CD4-positive, alpha-beta T cell treated with Interleukin-2 at 100 ng/mL for 4 hours (primary cell): ENCODE results near the gene MYLK2.
"Not testable (repeated sequence)": the region's sequence is repeated elsewhere in the genome, so short reads cannot be mapped to it uniquely, and the experiment has no call there.

ENCODE experiments used
- DNase-seq: peaks from one replicate; pipeline ENCODE4 v3.0.0-alpha.2; 2020; ENCODE audit warnings: low spot score

MYLK2 gene

DNA sequence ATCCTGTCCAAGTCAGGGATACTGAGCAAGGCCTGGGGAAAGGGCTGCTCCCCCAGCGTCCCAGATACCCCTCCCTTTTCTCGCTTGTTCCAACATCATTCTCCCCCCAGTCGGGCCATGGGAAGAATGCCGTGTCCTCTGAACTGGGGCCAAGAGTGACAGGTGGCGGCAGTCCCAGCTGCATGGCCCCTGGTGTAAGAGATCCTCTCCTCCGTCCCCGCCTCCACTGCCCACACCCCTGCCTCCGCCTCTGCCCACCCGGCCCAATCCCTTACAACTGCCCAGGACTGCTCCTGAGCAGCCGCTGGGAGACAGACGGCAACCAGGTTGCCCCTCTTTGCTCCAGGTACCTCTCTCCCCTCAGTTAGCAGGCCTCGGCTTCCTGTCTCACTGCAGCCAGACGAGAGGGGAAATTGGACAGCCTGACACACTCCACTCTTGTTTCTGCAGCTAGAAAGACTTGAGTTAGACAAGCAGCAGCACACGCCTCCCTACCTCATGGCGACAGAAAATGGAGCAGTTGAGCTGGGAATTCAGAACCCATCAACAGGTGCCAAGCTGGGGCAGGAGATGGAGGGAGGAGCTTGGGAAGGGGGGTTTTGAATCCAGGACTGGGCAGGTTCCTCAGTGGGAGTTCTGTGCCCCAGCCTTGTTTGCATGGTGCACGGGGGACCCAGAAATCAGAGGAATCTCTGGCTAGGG is at the start of gene MYLK2:
Gene MYLK2 (plus strand): TSS at position 274 of the 702 bp plus-strand sequence. CDS start 225 bp downstream, at position 499.
- no peak for DNase-seq

DNA sequence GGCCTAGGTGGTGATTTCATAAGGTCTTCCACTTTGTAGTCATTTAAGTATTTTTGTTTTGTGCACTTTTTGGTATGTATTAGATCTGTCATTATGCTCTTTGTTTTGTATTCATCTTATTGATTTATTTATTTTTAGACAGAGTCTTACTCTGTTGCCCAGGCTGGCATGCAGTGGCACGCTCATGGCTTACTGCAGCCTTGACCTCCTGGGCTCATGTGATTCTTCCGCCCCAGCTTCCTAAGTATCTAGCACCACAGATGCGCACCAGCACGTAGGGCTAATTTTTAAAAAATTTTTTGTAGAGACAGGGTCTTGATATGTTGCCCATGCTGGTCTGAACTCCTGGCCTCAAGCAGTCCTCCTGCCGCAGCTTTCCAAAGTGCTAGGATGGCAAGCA is 49.5 kb upstream of the MYLK2 start:
- no peak for DNase-seq

DNA sequence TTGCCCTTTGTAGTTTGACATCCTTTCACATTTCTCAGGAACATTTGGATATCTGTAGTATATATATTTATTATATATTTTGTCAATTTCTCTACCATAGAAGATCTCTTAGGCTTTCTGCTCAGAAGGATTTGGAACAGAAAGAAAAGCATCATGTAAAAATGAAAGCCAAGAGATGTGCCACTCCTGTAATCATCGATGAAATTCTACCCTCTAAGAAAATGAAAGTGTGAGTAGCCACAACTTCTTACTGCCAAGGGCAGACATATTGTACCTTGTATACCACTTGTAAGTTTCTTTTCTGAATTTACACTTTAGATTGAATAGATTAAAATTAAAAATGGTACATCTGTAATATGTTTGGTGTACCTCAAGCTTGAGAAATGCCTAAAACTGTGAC is 48.9 kb upstream of the MYLK2 start:
- DNase-seq = peak; percentile 11

GRCh38 chr20:31774408-31774807 is 44.7 kb upstream of the MYLK2 start:
- no peak for DNase-seq

DNA sequence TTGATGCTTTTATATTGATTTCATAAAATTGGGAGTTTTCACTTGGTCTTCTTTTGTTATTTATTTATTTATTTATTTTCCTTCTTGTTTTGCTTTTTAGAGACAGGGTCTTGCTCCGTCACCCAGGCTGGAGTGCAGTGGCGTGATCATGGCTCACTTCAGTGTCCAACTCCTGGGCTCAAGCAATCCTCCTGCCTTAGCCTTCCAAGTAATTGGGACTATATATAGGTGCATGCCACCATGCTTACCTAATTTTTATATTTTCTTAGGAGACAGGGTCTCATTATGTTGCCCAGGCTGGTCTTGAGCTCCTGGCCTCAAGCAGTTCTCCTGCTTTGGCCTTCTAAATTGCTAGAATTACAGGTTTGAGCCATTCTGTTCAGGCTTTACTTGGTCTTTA is 38.3 kb upstream of the MYLK2 start:
- no peak for DNase-seq

GRCh38 chr20:31781945-31782344 is 37.2 kb upstream of the MYLK2 start:
- DNase-seq = no peak

- DNase-seq = no peak
Measured at GRCh38 chr20:31784354-31785044, 34.7 kb upstream of the MYLK2 start.

GRCh38 chr20:31785089-31785488 is 34.1 kb upstream of the MYLK2 start:
- no peak for DNase-seq

DNA sequence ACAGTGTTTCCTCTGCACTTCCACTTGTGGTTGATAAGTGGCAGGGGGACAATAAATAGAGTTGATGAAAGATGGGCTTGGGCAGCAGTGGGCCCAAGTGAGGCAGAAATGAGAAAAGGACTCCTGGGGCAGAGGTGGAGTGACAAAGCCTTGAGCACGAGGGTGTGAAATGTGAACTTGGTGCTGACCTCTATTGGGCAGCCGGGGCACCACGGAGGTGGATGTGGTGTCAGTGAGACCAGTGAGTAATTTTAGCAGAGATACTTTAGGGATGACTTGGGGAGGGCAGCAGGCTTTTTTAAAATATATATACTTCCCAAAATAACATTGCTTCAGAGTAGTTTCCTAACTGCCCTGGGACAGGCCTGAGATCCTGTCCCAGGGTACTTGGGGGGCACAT is 30.6 kb upstream of the MYLK2 start:
- DNase-seq = no peak

GRCh38 chr20:31790401-31790800 is 28.8 kb upstream of the MYLK2 start:
- DNase-seq = no peak

GRCh38 chr20:31797364-31797763 is 21.8 kb upstream of the MYLK2 start:
- no peak for DNase-seq

DNA sequence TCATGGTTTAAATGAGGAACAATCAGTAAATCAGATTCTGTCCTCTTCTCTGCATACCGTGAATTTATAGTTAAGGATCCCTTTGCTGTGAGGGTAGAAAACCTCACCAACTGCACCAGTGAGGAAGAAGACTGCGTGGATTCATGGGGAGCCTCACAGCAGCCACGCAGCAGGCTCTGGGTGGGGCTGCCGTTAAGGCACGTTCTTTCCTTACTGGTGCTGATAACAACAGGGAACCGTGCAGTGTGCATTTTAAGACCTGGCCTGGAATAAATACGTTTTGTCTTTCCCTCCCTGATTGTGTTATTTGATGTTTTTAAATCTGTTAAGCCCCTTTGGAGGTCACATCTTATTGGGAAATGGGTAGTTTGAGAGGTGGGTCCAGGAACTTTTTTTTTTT is 17.6 kb upstream of the MYLK2 start:
- DNase-seq = no peak

DNA sequence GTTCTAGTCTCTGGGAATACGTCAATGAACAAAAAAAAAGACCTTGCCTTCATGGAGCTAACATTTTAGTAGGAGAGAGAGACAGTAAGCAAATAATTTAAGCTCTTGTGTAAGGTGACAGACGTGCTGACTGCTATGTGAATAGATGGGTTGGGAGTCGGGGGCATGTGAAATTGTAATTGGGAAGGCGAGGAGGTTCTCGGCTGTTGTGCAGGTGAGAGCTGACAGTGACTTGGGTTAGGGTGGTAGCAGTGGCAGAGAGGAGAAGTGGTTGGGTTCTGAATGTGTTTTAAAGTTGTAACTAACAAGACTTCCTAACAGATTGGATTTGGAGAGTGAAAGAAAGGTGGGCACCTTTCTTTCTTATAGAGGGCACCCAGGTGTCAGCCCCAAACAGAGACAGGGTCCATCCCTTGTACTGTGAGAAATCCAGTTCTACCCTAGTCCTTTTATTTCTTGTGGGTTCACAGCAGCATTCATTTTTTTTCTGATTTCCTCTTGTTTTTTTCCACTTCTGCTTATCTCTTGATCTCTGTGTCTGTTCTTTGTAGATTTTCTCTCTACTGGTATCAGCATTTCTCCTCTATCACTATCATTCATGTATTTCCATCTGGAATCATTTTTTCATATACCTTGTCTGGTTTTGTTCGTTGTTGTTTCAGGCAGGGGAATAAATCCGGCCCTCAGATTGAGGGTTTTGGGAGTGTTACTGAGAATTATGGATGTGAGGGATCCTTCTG is 15.4 kb upstream of the MYLK2 start:
- DNase-seq = no peak

- DNase-seq = no peak
Measured at GRCh38 chr20:31806564-31807355, 12.4 kb upstream of the MYLK2 start.

GRCh38 chr20:31808481-31808880 is 10.7 kb upstream of the MYLK2 start:
- no peak for DNase-seq

- no peak for DNase-seq
Measured at GRCh38 chr20:31809661-31810060, 9.5 kb upstream of the MYLK2 start.

DNA sequence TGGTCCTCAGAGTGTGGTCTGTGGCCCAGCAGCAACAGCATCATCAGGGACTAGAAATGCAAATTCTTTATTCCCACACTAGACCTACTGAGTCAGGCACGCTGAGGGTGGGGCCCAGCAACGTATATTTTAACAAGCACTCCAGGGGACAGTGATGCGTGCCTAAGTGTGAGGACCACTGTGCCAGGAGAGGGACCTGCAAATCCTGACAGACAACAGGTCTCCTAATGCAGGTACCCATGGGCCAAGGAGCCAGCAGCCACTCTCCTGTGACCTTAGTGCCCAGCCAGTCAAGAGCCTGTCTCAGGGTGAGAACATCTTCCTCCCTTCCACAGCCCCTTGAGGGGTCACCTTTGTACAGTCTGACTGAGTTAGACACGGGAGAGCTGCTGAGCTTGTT is 8.0 kb upstream of the MYLK2 start:
- DNase-seq = no peak

DNA sequence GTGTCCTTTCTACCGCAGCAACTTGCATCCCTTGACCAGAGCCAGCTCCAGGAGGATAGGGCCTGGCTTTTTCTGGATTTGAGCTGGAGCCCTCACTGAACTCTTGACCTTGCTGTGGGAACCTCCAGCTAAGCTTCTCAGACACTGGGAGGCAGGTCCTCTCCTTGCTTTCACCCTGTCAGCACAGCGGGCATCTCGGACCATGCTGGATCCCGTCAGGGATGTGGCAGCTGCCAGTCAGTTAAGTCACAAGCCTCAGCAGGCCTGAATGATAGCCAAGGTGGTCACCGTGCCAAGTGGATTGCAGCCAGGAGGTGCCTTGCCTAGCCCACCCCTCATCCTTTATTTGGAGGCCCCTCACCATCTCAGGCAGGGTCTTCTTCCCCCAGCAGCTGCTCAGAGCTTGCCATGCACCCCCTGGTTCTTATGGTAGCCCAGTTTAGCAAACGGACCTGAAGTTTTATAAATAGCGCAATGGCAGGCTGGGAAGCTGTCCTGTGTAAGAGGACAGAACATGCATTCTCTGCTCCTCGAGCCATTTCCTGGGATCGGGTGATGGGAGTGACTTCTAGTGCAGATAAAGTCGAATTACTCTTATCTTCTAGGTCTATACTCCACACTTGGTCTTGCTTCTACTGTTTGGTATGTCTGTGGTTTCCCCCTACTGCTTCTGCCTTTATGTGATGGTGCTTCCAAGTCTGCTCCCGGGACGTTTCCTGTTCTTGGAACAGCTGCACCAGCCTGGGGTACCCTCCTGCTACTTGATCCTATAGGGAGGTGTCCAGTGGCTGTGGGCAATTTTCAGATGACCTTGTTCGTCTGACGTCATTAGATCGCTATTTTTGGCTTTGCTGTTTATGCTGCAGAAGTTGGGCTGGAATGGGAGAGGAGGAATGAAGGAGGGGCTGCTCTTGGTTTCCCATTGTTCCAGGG is 7.1 kb upstream of the MYLK2 start:
- no peak for DNase-seq

- DNase-seq = no peak
Measured at GRCh38 chr20:31813611-31814010, 5.5 kb upstream of the MYLK2 start.

- not testable (repeated sequence) for DNase-seq
Measured at GRCh38 chr20:31814142-31814541, 5.0 kb upstream of the MYLK2 start.
